ENCODE measurements around the gene RGS3. TPM values are rescaled to one million over a fixed set of nuclear protein-coding genes. Genes with fewer than 3 reads are reported as not detected.

The RGS3 gene
- total RNA-seq, 1 donor from 2014 or later = 66.2 TPM

DNA sequence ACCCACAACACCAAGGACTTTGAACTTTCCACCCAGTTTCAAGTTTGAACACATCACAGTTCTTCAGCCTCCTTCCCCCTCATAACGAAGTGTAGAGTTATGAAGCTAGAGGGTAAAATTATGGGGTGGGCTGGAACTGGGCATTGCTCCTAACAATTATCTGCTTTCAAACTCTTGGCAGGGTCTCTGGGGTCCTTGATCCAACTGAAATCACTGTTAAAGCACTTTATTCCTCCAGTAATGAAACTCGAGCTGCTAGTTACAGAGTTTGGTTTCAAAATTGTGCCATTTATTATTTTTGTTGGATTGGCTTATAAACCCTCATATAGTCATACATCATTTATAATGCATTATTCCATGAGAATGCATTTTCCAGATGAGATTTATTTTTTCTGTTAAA lies 158.5 kb downstream of the RGS3 start:
- Histone ChIP-seq H3K27ac (peak overlapping the region; percentile 83), H3K4me1 (peaks cover 20% of the 10 kb centered on the region), H3K36me3 (no peaks in the 10 kb centered on the region), H3K27me3 (ENCODE audit: low read depth) (no peaks in the 10 kb centered on the region), H3K4me3 (no peak overlapping the region), H3K9me3 (no peaks in the 10 kb centered on the region)
- ATAC-seq (no peak), DNase-seq (no peak)
- TF ChIP-seq, protein P1, sequence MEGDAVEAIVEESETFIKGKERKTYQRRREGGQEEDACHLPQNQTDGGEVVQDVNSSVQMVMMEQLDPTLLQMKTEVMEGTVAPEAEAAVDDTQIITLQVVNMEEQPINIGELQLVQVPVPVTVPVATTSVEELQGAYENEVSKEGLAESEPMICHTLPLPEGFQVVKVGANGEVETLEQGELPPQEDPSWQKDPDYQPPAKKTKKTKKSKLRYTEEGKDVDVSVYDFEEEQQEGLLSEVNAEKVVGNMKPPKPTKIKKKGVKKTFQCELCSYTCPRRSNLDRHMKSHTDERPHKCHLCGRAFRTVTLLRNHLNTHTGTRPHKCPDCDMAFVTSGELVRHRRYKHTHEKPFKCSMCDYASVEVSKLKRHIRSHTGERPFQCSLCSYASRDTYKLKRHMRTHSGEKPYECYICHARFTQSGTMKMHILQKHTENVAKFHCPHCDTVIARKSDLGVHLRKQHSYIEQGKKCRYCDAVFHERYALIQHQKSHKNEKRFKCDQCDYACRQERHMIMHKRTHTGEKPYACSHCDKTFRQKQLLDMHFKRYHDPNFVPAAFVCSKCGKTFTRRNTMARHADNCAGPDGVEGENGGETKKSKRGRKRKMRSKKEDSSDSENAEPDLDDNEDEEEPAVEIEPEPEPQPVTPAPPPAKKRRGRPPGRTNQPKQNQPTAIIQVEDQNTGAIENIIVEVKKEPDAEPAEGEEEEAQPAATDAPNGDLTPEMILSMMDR (IDR thresholded peaks at IDR 0.05) = no peak
- intact Hi-C loops (cut with DNase I) = no loop called here

DNA sequence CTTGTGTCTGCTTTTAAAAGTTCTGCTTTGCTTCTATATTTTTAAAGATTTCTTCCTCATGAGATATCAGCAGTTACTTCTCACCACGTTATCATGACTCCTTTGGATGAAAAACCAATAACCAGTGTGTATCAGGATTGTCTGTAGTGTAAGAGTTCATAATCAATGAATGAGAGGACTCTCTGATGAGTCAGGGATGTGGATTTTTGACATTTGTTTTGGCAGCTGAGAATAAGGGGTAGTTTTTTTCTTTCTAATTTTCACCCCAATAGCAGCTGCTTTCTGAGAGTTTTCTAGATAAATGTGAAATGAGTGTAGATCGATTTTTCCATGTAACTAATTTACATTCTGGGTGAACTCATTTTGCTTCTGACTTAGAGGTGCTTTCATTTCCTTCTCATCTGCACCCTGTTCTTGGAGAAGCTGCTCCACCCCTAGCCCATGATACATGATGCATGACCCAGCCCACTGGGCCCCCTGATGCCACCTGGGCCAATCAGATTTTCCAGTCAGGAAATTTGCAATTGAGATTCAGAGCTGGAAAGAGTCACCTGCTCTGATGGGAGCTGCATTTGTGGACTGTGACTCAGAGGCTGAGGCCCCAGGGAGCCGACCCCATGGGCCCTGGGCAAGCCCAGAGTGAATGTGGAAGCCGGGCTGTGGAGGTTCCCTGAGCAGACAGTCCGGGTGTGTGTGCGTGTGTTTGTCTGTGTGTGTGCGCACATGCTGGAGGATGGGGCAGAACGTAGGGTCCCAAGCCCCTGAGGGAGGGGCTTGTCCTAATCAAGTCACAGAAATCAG lies 159.3 kb downstream of the RGS3 start:
- no peak for ATAC-seq
- no peaks in the 10 kb centered on the region for H3K27me3 ChIP-seq (ENCODE audit: low read depth)
- TF ChIP-seq, protein P1 (IDR thresholded peaks at IDR 0.05) = no peak
- H3K36me3 ChIP-seq = no peaks in the 10 kb centered on the region
- H3K27ac ChIP-seq = no peak overlapping the region
- no peak overlapping the region for H3K4me3 ChIP-seq
- DNase-seq = no peak
- no peaks in the 10 kb centered on the region for H3K9me3 ChIP-seq
- intact Hi-C loops (cut with DNase I) = no loop called here
- H3K4me1 ChIP-seq = peaks cover 20% of the 10 kb centered on the region

DNA sequence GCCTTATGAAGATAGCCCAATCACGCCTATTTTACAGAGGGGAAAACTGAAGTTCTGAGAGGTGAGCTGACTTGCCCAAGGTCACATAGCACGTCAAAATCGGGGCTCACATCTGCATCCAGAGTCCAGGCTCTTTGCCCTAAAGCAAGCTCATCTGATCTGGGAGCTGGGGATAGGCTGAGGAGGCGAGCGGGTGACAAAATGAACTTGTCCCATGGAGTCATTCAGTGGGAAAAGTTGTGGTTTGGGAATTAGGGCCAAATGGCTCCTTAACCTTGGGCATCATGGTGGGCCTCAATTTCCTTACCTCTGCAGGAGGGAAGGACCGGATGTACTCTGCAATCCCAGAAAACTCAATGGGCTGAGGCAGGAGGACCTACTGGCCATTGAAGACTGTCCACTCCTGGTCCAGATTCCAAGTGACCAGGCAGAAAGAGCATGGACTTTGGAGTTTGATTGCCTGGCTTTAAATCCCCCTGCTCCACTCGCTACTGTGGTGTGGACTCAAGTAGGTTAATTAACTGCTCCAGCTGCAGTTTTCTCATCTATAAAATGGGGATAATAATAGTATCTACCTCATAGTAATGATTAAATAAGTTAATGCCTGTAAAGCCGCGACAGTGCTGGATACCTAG lies 160.4 kb downstream of the RGS3 start:
- Histone ChIP-seq H3K36me3 (no peaks in the 10 kb centered on the region), H3K27ac (no peak overlapping the region), H3K9me3 (no peaks in the 10 kb centered on the region), H3K27me3 (ENCODE audit: low read depth) (no peaks in the 10 kb centered on the region), H3K4me1 (peaks cover 20% of the 10 kb centered on the region), H3K4me3 (no peak overlapping the region)
- intact Hi-C loops (cut with DNase I) = no loop called here
- DNase-seq = no peak
- TF ChIP-seq, protein P1 (IDR thresholded peaks at IDR 0.05) = no peak
- no peak for ATAC-seq

DNA sequence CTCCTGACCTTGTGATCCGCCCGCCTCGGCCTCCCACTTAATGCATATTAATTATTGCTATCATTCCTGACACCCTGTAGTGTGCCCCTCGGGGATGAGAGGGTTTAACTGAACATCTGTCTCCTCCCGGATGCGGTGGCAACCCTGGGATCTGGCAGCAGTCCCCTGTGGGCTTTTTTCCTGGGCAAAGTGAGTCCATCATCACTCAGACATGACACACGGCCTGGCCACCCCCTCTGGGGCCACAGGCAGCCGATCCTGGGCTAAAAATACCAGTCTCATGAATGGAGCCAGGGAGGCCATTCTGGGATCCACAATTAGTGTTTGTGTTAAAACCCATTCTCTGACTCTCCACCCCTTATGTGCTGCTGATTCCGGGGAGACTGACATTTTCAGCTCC lies 161.2 kb downstream of the RGS3 start:
- intact Hi-C loops (cut with DNase I) = no loop called here
- TF ChIP-seq, protein P1 (IDR thresholded peaks at IDR 0.05) = no peak
- Histone ChIP-seq H3K27ac (no peak overlapping the region), H3K9me3 (no peaks in the 10 kb centered on the region), H3K4me3 (no peak overlapping the region), H3K27me3 (ENCODE audit: low read depth) (no peaks in the 10 kb centered on the region), H3K36me3 (no peaks in the 10 kb centered on the region), H3K4me1 (peaks cover 20% of the 10 kb centered on the region)
- ATAC-seq = no peak
- no peak for DNase-seq

DNA sequence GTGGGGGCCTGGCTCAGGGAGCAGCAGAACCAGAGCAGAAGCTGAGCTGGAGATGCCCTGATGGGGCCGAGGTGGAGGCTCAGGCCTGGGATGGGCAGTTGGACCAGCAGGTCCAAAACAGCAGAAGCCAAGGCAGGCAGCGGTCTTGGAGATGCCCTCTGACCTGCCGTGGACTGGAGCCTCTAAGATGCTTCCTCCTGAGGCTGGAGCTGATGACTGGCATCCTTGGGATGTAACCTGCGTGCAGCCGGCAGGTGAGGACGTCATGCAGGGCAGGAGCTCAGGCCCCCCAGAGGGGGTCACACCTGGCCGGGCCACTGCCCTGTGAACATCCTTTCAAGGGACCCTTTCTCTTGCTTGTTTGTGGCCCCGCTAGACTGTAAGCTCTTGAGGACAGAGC lies 162.0 kb downstream of the RGS3 start:
- no peak for DNase-seq
- TF ChIP-seq, protein P1 (IDR thresholded peaks at IDR 0.05) = no peak

More for the DNA sequence above, 162.0 kb downstream of the RGS3 start:
- intact Hi-C loops (cut with DNase I) = no loop called here
- Histone ChIP-seq H3K9me3 (no peaks in the 10 kb centered on the region), H3K27me3 (ENCODE audit: low read depth) (no peaks in the 10 kb centered on the region), H3K27ac (no peak overlapping the region), H3K36me3 (no peaks in the 10 kb centered on the region), H3K4me1 (peaks cover 12% of the 10 kb centered on the region), H3K4me3 (no peak overlapping the region)
- no peak for ATAC-seq

All from lower lobe of right lung (tissue), 2 donors.